ENCODE data around the gene DLG5.

Gene DLG5

GRCh38 chr10:77816311-77816710 lies 110.2 kb downstream of the DLG5 start:
- peaks cover 81% of the 10 kb centered on the region for H3K36me3 ChIP-seq (ENCODE audit: insufficient read depth, insufficient read length, low read length)
- no peaks in the 10 kb centered on the region for H3K9me3 ChIP-seq (ENCODE audit: insufficient read depth, low read length)
- no peak overlapping the region for H3K4me3 ChIP-seq (ENCODE audit: insufficient read length, low read depth)
- H3K27me3 ChIP-seq (ENCODE audit: insufficient read depth, insufficient read length), result no peaks in the 10 kb centered on the region
- H3K4me1 ChIP-seq (ENCODE audit: insufficient read depth, insufficient read length), result no peaks in the 10 kb centered on the region
- DNase-seq (ENCODE audit: low read depth, low spot score), result no peak
- TF ChIP-seq YY1 (IDR thresholded peaks at IDR 0.05; ENCODE audit: insufficient read depth, insufficient read length), result no peak
- TF ChIP-seq ZNF274 (IDR thresholded peaks at IDR 0.05; ENCODE audit: low read depth, low read length), result no peak
- TF ChIP-seq SUZ12 (IDR thresholded peaks at IDR 0.05; ENCODE audit: extremely low read depth, insufficient read depth, insufficient read length), result no peak
- no peak overlapping the region for H3K9ac ChIP-seq (ENCODE audit: insufficient read length, low read depth)

- Histone ChIP-seq H3K9ac (ENCODE audit: insufficient read length, low read depth) (no peak overlapping the region), H3K4me3 (ENCODE audit: insufficient read length, low read depth) (no peak overlapping the region), H3K4me1 (ENCODE audit: insufficient read depth, insufficient read length) (no peaks in the 10 kb centered on the region), H3K36me3 (ENCODE audit: insufficient read depth, insufficient read length, low read length) (peaks cover 85% of the 10 kb centered on the region), H3K9me3 (ENCODE audit: insufficient read depth, low read length) (no peaks in the 10 kb centered on the region), H3K27me3 (ENCODE audit: insufficient read depth, insufficient read length) (no peaks in the 10 kb centered on the region)
- DNase-seq (ENCODE audit: low read depth, low spot score), result no peak
- TF ChIP-seq YY1 (IDR thresholded peaks at IDR 0.05; ENCODE audit: insufficient read depth, insufficient read length) (no peak), ZNF274 (IDR thresholded peaks at IDR 0.05; ENCODE audit: low read depth, low read length) (no peak), SUZ12 (IDR thresholded peaks at IDR 0.05; ENCODE audit: extremely low read depth, insufficient read depth, insufficient read length) (no peak)
These were observed 113.8 kb downstream of the DLG5 start for GRCh38 chr10:77812741-77813140.

- H3K9me3 ChIP-seq (ENCODE audit: insufficient read depth, low read length), result no peaks in the 10 kb centered on the region
- H3K9ac ChIP-seq (ENCODE audit: insufficient read length, low read depth), result no peak overlapping the region
- no peak for DNase-seq (ENCODE audit: low read depth, low spot score)
- no peak for TF ChIP-seq ZNF274 (IDR thresholded peaks at IDR 0.05; ENCODE audit: low read depth, low read length)
- TF ChIP-seq YY1 (IDR thresholded peaks at IDR 0.05; ENCODE audit: insufficient read depth, insufficient read length), result no peak
- TF ChIP-seq SUZ12 (IDR thresholded peaks at IDR 0.05; ENCODE audit: extremely low read depth, insufficient read depth, insufficient read length), result no peak
- H3K27me3 ChIP-seq (ENCODE audit: insufficient read depth, insufficient read length), result no peaks in the 10 kb centered on the region
- no peak overlapping the region for H3K4me3 ChIP-seq (ENCODE audit: insufficient read length, low read depth)
- no peaks in the 10 kb centered on the region for H3K4me1 ChIP-seq (ENCODE audit: insufficient read depth, insufficient read length)
- H3K36me3 ChIP-seq (ENCODE audit: insufficient read depth, insufficient read length, low read length), result peaks cover 85% of the 10 kb centered on the region
These were observed 114.6 kb downstream of the DLG5 start for GRCh38 chr10:77811831-77812430.

GRCh38 chr10:77810446-77811335 lies 115.9 kb downstream of the DLG5 start:
- H3K9me3 ChIP-seq (ENCODE audit: insufficient read depth, low read length), result no peaks in the 10 kb centered on the region
- no peaks in the 10 kb centered on the region for H3K27me3 ChIP-seq (ENCODE audit: insufficient read depth, insufficient read length)
- DNase-seq (ENCODE audit: low read depth, low spot score), result no peak
- H3K36me3 ChIP-seq (ENCODE audit: insufficient read depth, insufficient read length, low read length), result peaks cover 84% of the 10 kb centered on the region
- H3K4me3 ChIP-seq (ENCODE audit: insufficient read length, low read depth), result no peak overlapping the region
- H3K9ac ChIP-seq (ENCODE audit: insufficient read length, low read depth), result no peak overlapping the region
- TF ChIP-seq YY1 (IDR thresholded peaks at IDR 0.05; ENCODE audit: insufficient read depth, insufficient read length) (no peak), ZNF274 (IDR thresholded peaks at IDR 0.05; ENCODE audit: low read depth, low read length) (no peak), SUZ12 (IDR thresholded peaks at IDR 0.05; ENCODE audit: extremely low read depth, insufficient read depth, insufficient read length) (no peak)
- H3K4me1 ChIP-seq (ENCODE audit: insufficient read depth, insufficient read length), result no peaks in the 10 kb centered on the region

GRCh38 chr10:77809336-77809735 lies 117.2 kb downstream of the DLG5 start:
- Histone ChIP-seq H3K27me3 (ENCODE audit: insufficient read depth, insufficient read length) (no peaks in the 10 kb centered on the region), H3K36me3 (ENCODE audit: insufficient read depth, insufficient read length, low read length) (peaks cover 88% of the 10 kb centered on the region)
- TF ChIP-seq SUZ12 (IDR thresholded peaks at IDR 0.05; ENCODE audit: extremely low read depth, insufficient read depth, insufficient read length) (no peak), YY1 (IDR thresholded peaks at IDR 0.05; ENCODE audit: insufficient read depth, insufficient read length) (no peak), ZNF274 (IDR thresholded peaks at IDR 0.05; ENCODE audit: low read depth, low read length) (no peak)

GRCh38 chr10:77807706-77808105 lies 118.8 kb downstream of the DLG5 start:
- TF ChIP-seq SUZ12 (IDR thresholded peaks at IDR 0.05; ENCODE audit: extremely low read depth, insufficient read depth, insufficient read length) (no peak), YY1 (IDR thresholded peaks at IDR 0.05; ENCODE audit: insufficient read depth, insufficient read length) (no peak), ZNF274 (IDR thresholded peaks at IDR 0.05; ENCODE audit: low read depth, low read length) (no peak)
- Histone ChIP-seq H3K9ac (ENCODE audit: insufficient read length, low read depth) (no peak overlapping the region), H3K4me3 (ENCODE audit: insufficient read length, low read depth) (no peak overlapping the region), H3K9me3 (ENCODE audit: insufficient read depth, low read length) (no peaks in the 10 kb centered on the region), H3K36me3 (ENCODE audit: insufficient read depth, insufficient read length, low read length) (peaks cover 88% of the 10 kb centered on the region), H3K27me3 (ENCODE audit: insufficient read depth, insufficient read length) (no peaks in the 10 kb centered on the region), H3K4me1 (ENCODE audit: insufficient read depth, insufficient read length) (no peaks in the 10 kb centered on the region)
- DNase-seq (ENCODE audit: low read depth, low spot score), result no peak

More at GRCh38 chr10:77809336-77809735, 117.2 kb downstream of the DLG5 start:
- no peaks in the 10 kb centered on the region for H3K9me3 ChIP-seq (ENCODE audit: insufficient read depth, low read length)
- H3K4me1 ChIP-seq (ENCODE audit: insufficient read depth, insufficient read length), result no peaks in the 10 kb centered on the region
- no peak for DNase-seq (ENCODE audit: low read depth, low spot score)
- H3K9ac ChIP-seq (ENCODE audit: insufficient read length, low read depth), result no peak overlapping the region
- H3K4me3 ChIP-seq (ENCODE audit: insufficient read length, low read depth), result no peak overlapping the region

GRCh38 chr10:77806511-77807157 lies 119.9 kb downstream of the DLG5 start:
- peaks cover 4% of the 10 kb centered on the region for H3K4me1 ChIP-seq (ENCODE audit: insufficient read depth, insufficient read length)
- no peak for TF ChIP-seq ZNF274 (IDR thresholded peaks at IDR 0.05; ENCODE audit: low read depth, low read length)
- no peak for TF ChIP-seq YY1 (IDR thresholded peaks at IDR 0.05; ENCODE audit: insufficient read depth, insufficient read length)
- no peak for TF ChIP-seq SUZ12 (IDR thresholded peaks at IDR 0.05; ENCODE audit: extremely low read depth, insufficient read depth, insufficient read length)
- DNase-seq (ENCODE audit: low read depth, low spot score), result no peak
- no peaks in the 10 kb centered on the region for H3K9me3 ChIP-seq (ENCODE audit: insufficient read depth, low read length)
- no peak overlapping the region for H3K4me3 ChIP-seq (ENCODE audit: insufficient read length, low read depth)
- no peak overlapping the region for H3K9ac ChIP-seq (ENCODE audit: insufficient read length, low read depth)
- peaks cover 82% of the 10 kb centered on the region for H3K36me3 ChIP-seq (ENCODE audit: insufficient read depth, insufficient read length, low read length)
- no peaks in the 10 kb centered on the region for H3K27me3 ChIP-seq (ENCODE audit: insufficient read depth, insufficient read length)
